Osteoblast (primary cell): Measurements from ENCODE around the gene RHBG. TPM values are rescaled to one million over a fixed set of nuclear protein-coding genes. Genes with fewer than 3 reads are reported as not detected.

Source experiments
- DNase-seq: peaks from one replicate; pipeline ENCODE4 v3.0.0; 2011; ENCODE audit warnings: low spot score, mixed read lengths; ENCODE audit not compliant: insufficient read length; ENCODE audit errors: missing footprints
- H2AFZ ChIP-seq: 2 replicates; pipeline ENCODE4 v1.6.0; 2011; ENCODE audit warnings: mild to moderate bottlenecking, low read length
- H3K27ac ChIP-seq: 2 replicates; pipeline ENCODE4 v1.5.1; 2011; ENCODE audit warnings: mild to moderate bottlenecking, low read depth, low read length, moderate library complexity
- H3K27me3 ChIP-seq: 2 replicates; pipeline ENCODE4 v1.6.0; 2012; ENCODE audit warnings: mild to moderate bottlenecking, control low read depth, inconsistent platforms, low read length, moderate library complexity; ENCODE audit not compliant: insufficient read depth
- H3K36me3 ChIP-seq: 2 replicates; pipeline ENCODE4 v1.5.1; 2011; ENCODE audit warnings: mild to moderate bottlenecking, low read length, control low read depth, moderate library complexity; ENCODE audit not compliant: insufficient read depth
- H3K4me1 ChIP-seq: 2 replicates; pipeline ENCODE4 v1.5.1; 2011; ENCODE audit warnings: mild to moderate bottlenecking, low read length, control low read depth, moderate library complexity; ENCODE audit not compliant: insufficient read depth
- H3K4me2 ChIP-seq: 2 replicates; pipeline ENCODE4 v1.6.0; 2011; ENCODE audit warnings: mild to moderate bottlenecking, low read length; ENCODE audit not compliant: insufficient read depth
- H3K4me3 ChIP-seq: fragments of 200-600 bp; sonication (generic); 3 replicates; pipeline ENCODE4 v1.5.1; 2012; ENCODE audit warnings: mild to moderate bottlenecking, low read length, inconsistent platforms; ENCODE audit not compliant: insufficient read depth
- H3K79me2 ChIP-seq: 2 replicates; pipeline ENCODE4 v1.6.0; 2012; ENCODE audit warnings: mild to moderate bottlenecking, low read length, control low read depth, inconsistent platforms; ENCODE audit not compliant: insufficient read depth
- H3K9me3 ChIP-seq: 2 replicates; pipeline ENCODE4 v1.5.1; 2011; ENCODE audit warnings: low read depth, low read length, control low read depth
- H4K20me1 ChIP-seq: 2 replicates; pipeline ENCODE4 v1.6.0; 2012; ENCODE audit warnings: mild to moderate bottlenecking, low read length, control low read depth; ENCODE audit not compliant: insufficient read depth
- CTCF ChIP-seq: IDR thresholded peaks from 2 replicates; pipeline ENCODE4 v1.5.1; 2011; ENCODE audit warnings: mild to moderate bottlenecking, low read depth, low read length, moderate library complexity; ENCODE audit errors: extremely low read depth
- total RNA-seq: library from RNA; depleted of rRNA; stranded (reverse); fragments of >200 nt; gene quantifications from 2 replicates; pipeline ENCODE4 v1.2.3, GENCODE V29; 2012

RHBG gene
- total RNA-seq, 1 donor, result not detected

GRCh38 chr1:156423422-156424352 is 54.7 kb downstream of the RHBG start:
- peak; percentile 78 for DNase-seq
- no peak overlapping the region for H3K27ac ChIP-seq
- H3K9me3 ChIP-seq, result no peaks in the 10 kb centered on the region
- H3K79me2 ChIP-seq, result no peaks in the 10 kb centered on the region
- no peak overlapping the region for H2AFZ ChIP-seq
- H4K20me1 ChIP-seq, result no peaks in the 10 kb centered on the region
- H3K36me3 ChIP-seq, result no peaks in the 10 kb centered on the region
- peaks cover 98% of the 10 kb centered on the region for H3K27me3 ChIP-seq
- H3K4me3 ChIP-seq, result no peak overlapping the region
- H3K4me2 ChIP-seq, result no peak overlapping the region
- H3K4me1 ChIP-seq, result peaks cover 3% of the 10 kb centered on the region
- TF ChIP-seq CTCF, result no peak

DNA sequence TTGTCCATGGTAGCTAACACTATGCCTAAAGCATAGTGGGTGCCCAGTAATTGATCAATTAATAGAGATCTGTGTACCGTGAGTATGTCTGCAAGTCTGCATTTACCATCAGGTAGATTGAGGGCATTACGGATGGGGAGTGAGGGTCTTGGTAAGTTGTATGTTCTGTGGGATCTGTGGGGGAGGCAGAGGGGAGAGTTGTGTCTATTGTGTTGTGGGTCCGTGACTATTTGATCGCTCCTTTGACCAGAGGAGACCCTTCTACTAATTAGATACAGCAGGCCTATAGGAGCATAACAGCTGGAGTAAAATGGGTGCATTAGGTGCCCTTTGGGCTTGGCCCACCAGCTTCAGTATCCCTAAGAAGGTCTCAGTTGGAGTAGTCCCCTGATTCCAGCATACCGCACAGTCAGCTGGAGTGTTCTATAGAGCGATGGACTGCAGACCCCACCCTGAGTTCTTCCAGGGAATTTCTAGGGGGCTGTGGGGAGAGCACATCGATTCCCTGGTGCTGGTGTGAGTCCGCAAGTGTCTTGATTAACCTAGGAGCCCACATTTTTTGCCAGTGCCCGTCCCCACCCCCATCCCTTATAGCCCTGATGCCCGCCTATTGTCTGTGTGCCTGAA is 55.9 kb downstream of the RHBG start:
- DNase-seq, result peak; percentile 8

DNA sequence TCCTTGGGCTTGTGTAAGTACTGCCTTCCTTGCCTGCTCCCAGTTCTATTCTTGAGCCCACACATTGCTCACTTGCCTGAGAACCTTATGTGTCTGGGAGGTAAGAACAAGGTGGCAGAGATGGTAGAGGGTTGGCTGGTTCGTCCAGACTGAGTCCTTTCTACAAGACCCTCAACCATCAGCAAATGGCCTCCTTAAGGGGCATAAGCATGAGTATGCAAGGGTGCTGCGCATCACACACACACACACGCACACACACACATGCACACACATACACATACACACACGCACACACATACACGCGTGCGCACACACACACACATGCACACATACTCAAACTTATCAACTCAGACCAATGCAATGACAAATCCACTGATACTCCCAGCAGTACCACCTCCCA is 56.9 kb downstream of the RHBG start:
- Histone ChIP-seq H3K36me3 (no peaks in the 10 kb centered on the region), H3K4me3 (no peak overlapping the region), H3K27ac (no peak overlapping the region), H3K4me2 (no peak overlapping the region), H3K27me3 (peaks cover 97% of the 10 kb centered on the region), H3K79me2 (no peaks in the 10 kb centered on the region), H4K20me1 (no peaks in the 10 kb centered on the region), H3K4me1 (no peaks in the 10 kb centered on the region), H3K9me3 (no peaks in the 10 kb centered on the region), H2AFZ (no peak overlapping the region)
- TF ChIP-seq CTCF, result no peak
- DNase-seq, result no peak

More for the DNA sequence above, 55.9 kb downstream of the RHBG start:
- Histone ChIP-seq H3K4me2 (no peak overlapping the region), H3K9me3 (no peaks in the 10 kb centered on the region), H2AFZ (no peak overlapping the region), H3K27me3 (peaks cover 99% of the 10 kb centered on the region), H3K4me3 (no peak overlapping the region), H3K27ac (no peak overlapping the region), H3K4me1 (peaks cover 3% of the 10 kb centered on the region), H3K79me2 (no peaks in the 10 kb centered on the region), H4K20me1 (no peaks in the 10 kb centered on the region), H3K36me3 (no peaks in the 10 kb centered on the region)
- no peak for TF ChIP-seq CTCF

DNA sequence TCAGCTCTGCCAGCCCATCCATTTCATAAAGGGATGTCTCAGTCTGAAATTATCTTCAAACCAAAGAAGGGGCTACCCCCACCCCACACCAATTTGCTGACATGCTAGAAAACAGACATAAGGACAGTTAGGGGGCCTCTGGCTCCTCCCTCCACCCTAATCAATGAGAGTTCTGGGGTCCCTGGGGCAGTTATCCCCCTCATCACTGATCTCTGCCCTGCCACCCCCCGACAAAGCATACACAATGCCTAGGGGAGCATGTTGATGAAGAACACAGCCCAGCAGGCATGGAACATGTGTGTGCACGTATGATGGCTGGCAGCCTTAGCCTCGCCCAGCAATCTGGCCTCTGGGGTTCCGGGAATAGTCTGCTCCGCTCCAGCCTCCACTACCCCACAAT is 58.9 kb downstream of the RHBG start:
- H3K9me3 ChIP-seq, result no peaks in the 10 kb centered on the region
- H3K4me1 ChIP-seq, result no peaks in the 10 kb centered on the region
- peak; percentile 59 for DNase-seq
- no peaks in the 10 kb centered on the region for H4K20me1 ChIP-seq
- no peaks in the 10 kb centered on the region for H3K36me3 ChIP-seq
- H3K79me2 ChIP-seq, result no peaks in the 10 kb centered on the region
- peaks cover 96% of the 10 kb centered on the region for H3K27me3 ChIP-seq
- no peak overlapping the region for H3K27ac ChIP-seq
- H3K4me2 ChIP-seq, result no peak overlapping the region
- TF ChIP-seq CTCF, result no peak
- H2AFZ ChIP-seq, result no peak overlapping the region
- no peak overlapping the region for H3K4me3 ChIP-seq
